Esophagus muscularis mucosa (tissue), 4 donors: Measurements from ENCODE around the gene WWOX. TPM values are rescaled to one million over a fixed set of nuclear protein-coding genes. Genes with fewer than 3 reads are reported as not detected.

Experiments
- DNase-seq: peaks from one replicate; pipeline ENCODE4 v3.0.0-alpha.2; 2017; ENCODE audit errors: extremely low spot score
- H3K27ac ChIP-seq, 4 donors: fragments of 200-600 bp; sonication (generic); replicated peaks in 1 of 4; 1 replicate in 3 of 4; 2 replicates in 1 of 4; pipeline ENCODE4 v1.5.1; 2016 to 2019; ENCODE audit warnings: mild to moderate bottlenecking in 1 of 4
- H3K27me3 ChIP-seq, 4 donors: fragments of 200-600 bp; sonication (generic); one replicate each; pipeline versions ENCODE4 v1.5.1 to v1.6.0; 2016 to 2019
- H3K36me3 ChIP-seq, 4 donors: fragments of 200-600 bp; sonication (generic); one replicate each; pipeline ENCODE4 v1.5.1; 2016 to 2019
- H3K4me1 ChIP-seq, 4 donors: fragments of 200-600 bp; sonication (generic); one replicate each; pipeline ENCODE4 v1.5.1; 2016 to 2019
- H3K4me3 ChIP-seq, 4 donors: fragments of 200-600 bp; sonication (generic); 1 replicate in 2 of 4; 2 replicates in 2 of 4; pipeline ENCODE4 v1.5.1; 2016 to 2019; ENCODE audit warnings: mild to moderate bottlenecking in 4 of 4, moderate library complexity in 1 of 4
- H3K9me3 ChIP-seq, 4 donors: fragments of 200-600 bp; sonication (generic); 1 replicate in 3 of 4; 2 replicates in 1 of 4; pipeline ENCODE4 v1.5.1; 2016 to 2019
- CTCF ChIP-seq, 3 experiments: fragments of 200-600 bp in 2 of 3; fragments of 450-650 bp in 1 of 3; sonication (generic) in 2 of 3; IDR thresholded peaks; one replicate each; pipeline ENCODE4 v1.5.1; 2017 to 2019; ENCODE audit warnings: antibody characterized with exemption in 3 of 3, mild to moderate bottlenecking in 2 of 3, moderate library complexity in 1 of 3
- EP300 ChIP-seq: sonication (generic); formaldehyde crosslinking; IDR thresholded peaks from one replicate; pipeline ENCODE4 v1.6.1; 2017; ENCODE audit warnings: antibody characterized with exemption
- POLR2A ChIP-seq: fragments of 450-650 bp; IDR thresholded peaks from one replicate; pipeline ENCODE4 v1.6.1; 2017; ENCODE audit warnings: antibody characterized with exemption, moderate library complexity, mild to moderate bottlenecking, low read depth
- POLR2AphosphoS5 ChIP-seq, 2 donors: sonication (generic); formaldehyde crosslinking; IDR thresholded peaks; one replicate each; pipeline ENCODE4 v1.6.1; 2017; ENCODE audit warnings: antibody characterized with exemption in 2 of 2
- WGBS: methylation state at CpG from one replicate; pipeline ENCODE4 v1.1.5; 2018; 5-methylcytosine and 5-hydroxymethylcytosine counted together
- intact Hi-C: fragments of 100-400 bp; cut with DNase I; formaldehyde crosslinking; loops from one replicate; pipeline ENCODE4 v1.15.1; 2023
- total RNA-seq, 4 donors: library from RNA; depleted of rRNA; stranded (reverse); fragments of >200 nt; gene quantifications; one replicate each; pipeline versions ENCODE4 v1.1.0 to v1.2.1, GENCODE V29; 2016

Gene WWOX
- total RNA-seq, 4 donors from 2014 or later: 14.4 to 27.8 (median 15.4) TPM

- Histone ChIP-seq H3K9me3 (no peaks in the 10 kb centered on the region), H3K27me3 (no peaks in the 10 kb centered on the region), H3K4me1 (peaks cover 0 to 11% (median 6%) of the 10 kb centered on the region in 4 donors), H3K36me3 (no peaks in the 10 kb centered on the region), H3K4me3 (no peak overlapping the region), H3K27ac (no peak overlapping the region)
- intact Hi-C loops: no loop called here
- TF ChIP-seq POLR2A: no peak
- TF ChIP-seq POLR2AphosphoS5 (IDR thresholded peaks at IDR 0.05): no peak
- no peak for TF ChIP-seq CTCF (IDR thresholded peaks at IDR 0.05)
- no peak for TF ChIP-seq EP300
- 67% methylated on average over 5 of the region's 5 CpGs for WGBS
- no peak for DNase-seq
Observed at GRCh38 chr16:78291604-78292003, 192.2 kb downstream of the WWOX start.

GRCh38 chr16:78292086-78292843, 192.8 kb downstream of the WWOX start:
- 67% methylated on average over 4 of the region's 4 CpGs for WGBS
- intact Hi-C loops: no loop called here
- H3K4me3 ChIP-seq: no peak overlapping the region
- no peaks in the 10 kb centered on the region for H3K36me3 ChIP-seq
- DNase-seq: no peak
- peaks cover 0 to 11% (median 6%) of the 10 kb centered on the region in 4 donors for H3K4me1 ChIP-seq
- H3K9me3 ChIP-seq: no peaks in the 10 kb centered on the region
- no peak for TF ChIP-seq CTCF (IDR thresholded peaks at IDR 0.05)
- TF ChIP-seq POLR2AphosphoS5 (IDR thresholded peaks at IDR 0.05): no peak
- TF ChIP-seq EP300: no peak
- no peak for TF ChIP-seq POLR2A
- H3K27ac ChIP-seq: no peak overlapping the region
- no peaks in the 10 kb centered on the region for H3K27me3 ChIP-seq

GRCh38 chr16:78292844-78293380, 193.5 kb downstream of the WWOX start:
- no peaks in the 10 kb centered on the region for H3K36me3 ChIP-seq
- TF ChIP-seq EP300: no peak
- no peak for TF ChIP-seq POLR2A
- TF ChIP-seq CTCF (IDR thresholded peaks at IDR 0.05): no peak
- no peak for TF ChIP-seq POLR2AphosphoS5 (IDR thresholded peaks at IDR 0.05)
- H3K27me3 ChIP-seq: no peaks in the 10 kb centered on the region
- no peak overlapping the region for H3K27ac ChIP-seq
- WGBS: 93% methylated on average over 1 of the region's 1 CpG
- peaks cover 0 to 11% (median 6%) of the 10 kb centered on the region in 4 donors for H3K4me1 ChIP-seq
- intact Hi-C loops: no loop called here
- no peaks in the 10 kb centered on the region for H3K9me3 ChIP-seq
- H3K4me3 ChIP-seq: no peak overlapping the region
- no peak for DNase-seq

GRCh38 chr16:78294538-78295225, 195.2 kb downstream of the WWOX start:
- Histone ChIP-seq H3K4me1 (peaks cover 0 to 11% (median 6%) of the 10 kb centered on the region in 4 donors), H3K27me3 (no peaks in the 10 kb centered on the region), H3K27ac (no peak overlapping the region), H3K9me3 (no peaks in the 10 kb centered on the region), H3K4me3 (no peak overlapping the region), H3K36me3 (no peaks in the 10 kb centered on the region)
- no peak for TF ChIP-seq EP300
- DNase-seq: no peak
- intact Hi-C loops: no loop called here
- WGBS: 97% methylated on average over 4 of the region's 4 CpGs

GRCh38 chr16:78297066-78297666, 197.7 kb downstream of the WWOX start:
- intact Hi-C loops: no loop called here
- H3K4me1 ChIP-seq: peaks cover 0 to 6% (median 2%) of the 10 kb centered on the region in 4 donors
- H3K27me3 ChIP-seq: no peaks in the 10 kb centered on the region
- WGBS: 57% methylated on average over 6 of the region's 6 CpGs
- no peak overlapping the region for H3K27ac ChIP-seq
- no peak overlapping the region for H3K4me3 ChIP-seq
- TF ChIP-seq POLR2AphosphoS5 (IDR thresholded peaks at IDR 0.05) (no peak), EP300 (no peak), CTCF (IDR thresholded peaks at IDR 0.05) (no peak), POLR2A (no peak)
- no peaks in the 10 kb centered on the region for H3K9me3 ChIP-seq
- no peaks in the 10 kb centered on the region for H3K36me3 ChIP-seq
- no peak for DNase-seq
